Small intestine (tissue), 7 donors: ENCODE measurements around the gene UBE3D. TPM values are rescaled to one million over a fixed set of nuclear protein-coding genes. Genes with fewer than 3 reads are reported as not detected.
A peak's percentile ranks its signal among the peaks of the same experiment; 100 is the strongest.

Source experiments
- DNase-seq, 2 donors: peaks; one replicate each; pipeline versions ENCODE4 v3.0.0 to v3.0.0-alpha.2; 2013
- FAIRE-seq: peaks from 2 replicates; lab custom pipeline; 2012; peaks lifted over from hg19 to GRCh38; lab: Jason Lieb, UNC
- H3K27ac ChIP-seq, 3 donors: one replicate each; pipeline ENCODE4 v1.5.1; 2013; ENCODE audit warnings: low read length in 2 of 3, mild to moderate bottlenecking in 2 of 3, control low read depth in 1 of 3, inconsistent platforms in 1 of 3, low read depth in 1 of 3, moderate library complexity in 1 of 3
- H3K27me3 ChIP-seq, 3 donors: one replicate each; pipeline ENCODE4 v1.6.1; 2013; ENCODE audit warnings: low read length in 3 of 3, inconsistent platforms in 1 of 3; ENCODE audit not compliant: control insufficient read depth in 3 of 3, insufficient read depth in 3 of 3
- H3K36me3 ChIP-seq, 3 donors: one replicate each; pipeline ENCODE4 v1.6.1; 2013; ENCODE audit warnings: low read length in 3 of 3, inconsistent platforms in 1 of 3, low read depth in 1 of 3, mild to moderate bottlenecking in 1 of 3, moderate library complexity in 1 of 3; ENCODE audit not compliant: control insufficient read depth in 3 of 3, insufficient read depth in 2 of 3
- H3K4me1 ChIP-seq, 3 donors: one replicate each; pipeline ENCODE4 v1.6.1; 2013; ENCODE audit warnings: low read length in 2 of 3, inconsistent platforms in 1 of 3, low read depth in 1 of 3, mild to moderate bottlenecking in 1 of 3, moderate library complexity in 1 of 3; ENCODE audit not compliant: control insufficient read depth in 3 of 3, insufficient read depth in 2 of 3
- H3K4me3 ChIP-seq, 3 donors: one replicate each; pipeline ENCODE4 v1.5.1; 2013; ENCODE audit warnings: low read length in 3 of 3, control low read depth in 1 of 3, inconsistent platforms in 1 of 3, low read depth in 1 of 3, mild to moderate bottlenecking in 1 of 3, moderate library complexity in 1 of 3
- H3K9me3 ChIP-seq, 2 donors: one replicate each; pipeline ENCODE4 v1.6.1; 2013; ENCODE audit warnings: low read depth in 1 of 2, low read length in 1 of 2; ENCODE audit not compliant: control insufficient read depth in 2 of 2, insufficient read depth in 1 of 2
- WGBS, 3 donors: extraction: QIAGEN DNeasy Blood & Tissue Kit; methylation state at CpG; one replicate each; pipeline ENCODE4 v1.1.7; 2013; 5-methylcytosine and 5-hydroxymethylcytosine counted together
- polyA plus RNA-seq, 4 donors: library from polyadenylated mRNA; stranded (reverse) in 3 of 4; unstranded in 1 of 4; fragments of 200-250 nt in 3 of 4; fragments of 120-200 nt in 1 of 4; gene quantifications; one replicate each; pipeline versions ENCODE4 v1.2.1 to v1.2.3, GENCODE V29; 2013
- donor health status: healthy with polysubstance abuse.
- donor health status: control.
- donor health status: control.
- donor health status: Bipolar disorder and iron deficiency.
- donor health status: healthy.

UBE3D gene
- polyA plus RNA-seq, 4 donors, result 0.54 to 8.0 (median 4.0) TPM

DNA sequence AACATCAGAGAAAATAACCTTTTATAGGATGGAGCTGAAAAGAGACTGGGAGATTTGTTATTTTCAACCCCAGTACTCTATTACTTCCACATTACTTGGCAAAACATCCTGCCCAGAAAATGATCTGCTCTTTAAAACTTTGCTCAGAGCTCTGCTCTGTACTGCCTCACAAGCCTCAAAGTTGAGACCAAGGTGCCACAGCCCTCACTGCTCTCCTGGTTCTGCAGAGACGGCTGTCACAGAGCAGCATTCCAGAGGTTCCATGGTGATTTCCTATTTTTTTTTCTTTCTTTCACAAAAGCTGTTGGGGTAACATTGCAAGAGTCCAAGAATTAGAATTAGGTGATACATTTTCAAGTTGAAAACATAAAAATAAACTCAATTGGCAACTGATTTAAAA is 155.2 kb downstream of the UBE3D start:
- DNase-seq, result no peak
- H3K4me3 ChIP-seq, result no peak overlapping the region
- no peak overlapping the region for H3K27ac ChIP-seq
- H3K4me1 ChIP-seq, result no peaks in the 10 kb centered on the region
- no peak for FAIRE-seq
- WGBS, 3 donors, result 60 to 89% (median 87%) methylated on average over 1 of the region's 1 CpG
- no peaks in the 10 kb centered on the region for H3K36me3 ChIP-seq
- H3K9me3 ChIP-seq, result no peaks in the 10 kb centered on the region
- no peaks in the 10 kb centered on the region for H3K27me3 ChIP-seq

DNA sequence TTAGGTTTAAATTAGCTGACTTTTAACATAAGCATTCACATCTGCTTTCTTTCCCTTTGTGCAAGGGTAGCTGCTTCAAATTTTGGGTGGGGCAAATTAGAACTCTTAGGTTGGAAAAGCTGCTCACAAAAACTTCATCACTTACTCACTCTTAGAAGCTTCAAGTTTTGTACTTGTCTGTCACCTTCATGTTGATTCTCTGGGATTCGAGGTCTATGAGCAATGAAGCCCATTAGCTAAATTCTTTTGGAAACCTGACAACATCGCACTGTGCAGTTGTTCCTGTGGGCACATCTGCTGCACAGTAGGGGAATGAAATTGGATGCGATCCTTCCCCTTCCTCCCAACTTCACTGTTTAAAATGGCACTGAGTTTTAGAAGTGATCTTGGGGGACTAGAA is 156.1 kb downstream of the UBE3D start:
- H3K9me3 ChIP-seq, result no peaks in the 10 kb centered on the region
- 88 to 96% (median 89%) methylated on average over 3 of the region's 3 CpGs for WGBS, 3 donors
- DNase-seq (no peak), FAIRE-seq (no peak)
- no peaks in the 10 kb centered on the region for H3K27me3 ChIP-seq
- no peak overlapping the region for H3K27ac ChIP-seq
- no peak overlapping the region for H3K4me3 ChIP-seq
- H3K36me3 ChIP-seq, result no peaks in the 10 kb centered on the region
- H3K4me1 ChIP-seq, result no peaks in the 10 kb centered on the region

DNA sequence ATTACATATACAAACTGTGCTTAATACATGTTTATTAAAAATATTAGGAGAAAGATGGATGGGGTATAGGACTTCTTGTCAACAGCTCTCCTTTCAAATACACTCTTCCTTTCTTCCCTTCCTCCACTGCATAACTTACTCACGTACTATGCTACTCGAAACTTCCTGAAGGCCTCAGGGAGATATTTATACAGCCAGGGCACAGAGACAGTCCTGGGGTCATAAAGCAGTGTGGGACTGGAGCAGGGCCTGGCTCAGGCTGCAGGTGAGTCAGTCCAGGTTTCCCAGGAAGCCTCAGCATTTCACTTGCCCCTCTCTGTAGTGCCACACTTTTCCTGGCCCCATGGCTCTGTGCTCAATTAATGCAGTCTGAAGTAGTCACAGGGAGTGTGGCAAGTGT is 157.0 kb downstream of the UBE3D start:
- WGBS, 3 donors, result 63 to 91% (median 68%) methylated on average over 2 of the region's 2 CpGs
- Histone ChIP-seq H3K4me3 (no peak overlapping the region), H3K4me1 (no peaks in the 10 kb centered on the region), H3K27me3 (no peaks in the 10 kb centered on the region), H3K36me3 (no peaks in the 10 kb centered on the region), H3K27ac (peak overlapping the region in 1 of 3 donors; percentile 24), H3K9me3 (no peaks in the 10 kb centered on the region)
- no peak for FAIRE-seq
- DNase-seq, result peak; percentile 20 to 71

DNA sequence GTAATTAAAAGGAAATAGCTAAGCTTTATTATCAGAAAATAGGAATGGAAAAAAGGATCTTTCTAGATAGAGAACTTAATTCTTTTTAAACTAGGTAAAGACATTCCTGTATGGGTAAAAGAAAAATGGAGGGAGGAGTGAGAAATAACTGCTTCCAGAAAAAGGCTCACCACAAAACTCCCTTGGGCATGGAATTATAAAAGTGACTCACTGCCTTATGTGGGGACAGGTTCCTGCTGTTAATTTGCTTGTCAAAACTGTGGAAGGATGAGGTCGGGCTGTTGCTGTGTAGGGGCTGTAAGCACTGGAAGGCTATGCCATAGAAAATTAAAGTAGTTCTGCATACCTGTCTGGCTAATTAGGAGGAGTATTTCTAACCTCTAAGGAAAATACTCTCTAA is 158.7 kb downstream of the UBE3D start:
- DNase-seq, result no peak
- H3K4me1 ChIP-seq, result no peaks in the 10 kb centered on the region
- H3K27ac ChIP-seq, result peak overlapping the region in 1 of 3 donors; percentile 16
- no peaks in the 10 kb centered on the region for H3K36me3 ChIP-seq
- no peak for FAIRE-seq
- no peaks in the 10 kb centered on the region for H3K9me3 ChIP-seq
- no peak overlapping the region for H3K4me3 ChIP-seq
- 33 to 74% (median 65%) methylated on average over 1 of the region's 1 CpG for WGBS, 3 donors
- H3K27me3 ChIP-seq, result no peaks in the 10 kb centered on the region

DNA sequence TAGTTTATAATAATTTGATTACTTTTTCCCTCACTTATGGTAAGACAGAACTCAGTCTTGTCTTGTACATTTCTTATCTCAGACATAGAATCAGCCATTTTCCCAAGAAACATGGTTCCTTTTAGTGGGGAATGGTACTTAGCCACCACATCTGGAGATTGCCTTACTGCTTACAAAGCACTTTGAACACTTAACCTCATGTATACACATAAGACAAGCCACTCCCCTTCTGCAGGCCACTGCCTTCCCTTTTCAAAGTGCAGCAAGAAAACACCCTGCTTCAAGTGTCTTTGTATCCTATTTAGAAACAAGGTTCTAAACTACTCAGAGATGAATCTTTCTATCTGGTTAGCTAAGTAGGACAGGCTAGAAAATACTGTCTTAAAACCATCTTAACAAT is 159.2 kb downstream of the UBE3D start:
- Histone ChIP-seq H3K4me3 (no peak overlapping the region), H3K36me3 (no peaks in the 10 kb centered on the region), H3K27me3 (no peaks in the 10 kb centered on the region), H3K9me3 (no peaks in the 10 kb centered on the region), H3K4me1 (no peaks in the 10 kb centered on the region), H3K27ac (peak overlapping the region in 1 of 3 donors; percentile 16)
- DNase-seq, result peak; percentile 12 to 56
- no peak for FAIRE-seq

DNA sequence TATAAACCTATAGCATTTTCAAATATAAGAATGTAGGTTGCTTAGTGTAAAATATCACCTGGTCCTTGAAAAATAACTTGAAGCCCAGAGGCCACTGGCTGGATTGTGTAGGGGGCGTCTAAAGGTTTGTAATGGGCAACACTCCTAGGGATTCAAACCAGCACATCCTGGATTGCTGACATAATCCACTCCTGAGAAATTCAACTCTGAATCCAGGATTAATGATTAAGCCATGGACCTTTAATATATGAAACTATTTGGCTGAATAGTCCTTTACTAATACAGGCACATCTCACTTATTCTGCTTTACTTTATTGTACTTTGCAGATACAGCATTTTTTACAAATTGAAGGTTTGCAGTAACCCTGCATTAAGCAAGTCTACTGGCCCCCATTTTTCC is 160.8 kb downstream of the UBE3D start:
- WGBS, 3 donors, result 88 to 100% (median 90%) methylated on average over 1 of the region's 1 CpG
- Histone ChIP-seq H3K27ac (no peak overlapping the region), H3K4me3 (no peak overlapping the region), H3K4me1 (no peaks in the 10 kb centered on the region), H3K27me3 (no peaks in the 10 kb centered on the region), H3K9me3 (no peaks in the 10 kb centered on the region), H3K36me3 (no peaks in the 10 kb centered on the region)
- FAIRE-seq, result no peak
- no peak for DNase-seq

DNA sequence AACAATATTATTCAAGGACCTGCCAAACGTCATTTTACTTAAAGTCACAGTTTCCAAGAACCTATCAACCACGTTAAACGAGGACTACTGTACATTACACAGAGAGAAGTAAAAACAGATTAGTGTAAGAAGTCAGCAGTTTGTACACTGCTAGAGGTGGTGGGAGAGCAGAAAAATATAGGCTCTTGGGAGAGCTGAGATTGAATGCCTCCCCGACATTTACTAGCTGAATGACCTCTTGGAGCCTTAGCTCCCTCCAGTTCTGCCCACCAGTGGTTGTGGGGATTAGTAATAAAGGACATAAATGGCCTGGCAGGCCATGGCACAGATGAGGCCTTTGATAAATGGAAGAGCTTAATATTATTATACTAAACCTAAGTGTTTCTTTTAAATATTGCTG is 161.4 kb downstream of the UBE3D start:
- 81 to 91% (median 88%) methylated on average over 4 of the region's 4 CpGs for WGBS, 3 donors
- no peaks in the 10 kb centered on the region for H3K27me3 ChIP-seq
- H3K27ac ChIP-seq, result no peak overlapping the region
- no peak overlapping the region for H3K4me3 ChIP-seq
- no peaks in the 10 kb centered on the region for H3K4me1 ChIP-seq
- no peaks in the 10 kb centered on the region for H3K9me3 ChIP-seq
- DNase-seq, result no peak
- no peak for FAIRE-seq
- no peaks in the 10 kb centered on the region for H3K36me3 ChIP-seq

DNA sequence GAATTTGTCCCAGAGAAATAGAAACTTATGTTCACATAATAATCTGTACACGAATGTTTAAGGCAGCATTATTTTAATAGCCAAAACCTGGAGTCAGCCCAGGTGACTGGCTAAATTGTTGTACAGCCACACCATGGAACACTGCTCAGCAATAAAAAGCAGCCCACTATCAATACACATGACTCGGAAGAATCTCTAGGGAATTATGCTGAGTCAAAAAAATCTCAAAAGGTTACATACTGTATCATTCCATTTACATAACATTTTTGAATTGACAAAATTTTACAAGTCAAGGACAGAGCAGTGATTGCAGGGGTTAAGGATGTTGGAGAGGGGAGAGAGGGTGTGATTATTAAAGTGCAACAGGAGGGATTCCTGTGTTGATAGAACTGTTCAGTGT is 163.4 kb downstream of the UBE3D start:
- FAIRE-seq, result no peak
- WGBS, 3 donors, result 67 to 91% (median 85%) methylated on average over 2 of the region's 2 CpGs
- no peaks in the 10 kb centered on the region for H3K4me1 ChIP-seq
- no peak for DNase-seq
- H3K27me3 ChIP-seq, result no peaks in the 10 kb centered on the region
- no peak overlapping the region for H3K27ac ChIP-seq
- H3K9me3 ChIP-seq, result no peaks in the 10 kb centered on the region
- no peak overlapping the region for H3K4me3 ChIP-seq
- H3K36me3 ChIP-seq, result no peaks in the 10 kb centered on the region

DNA sequence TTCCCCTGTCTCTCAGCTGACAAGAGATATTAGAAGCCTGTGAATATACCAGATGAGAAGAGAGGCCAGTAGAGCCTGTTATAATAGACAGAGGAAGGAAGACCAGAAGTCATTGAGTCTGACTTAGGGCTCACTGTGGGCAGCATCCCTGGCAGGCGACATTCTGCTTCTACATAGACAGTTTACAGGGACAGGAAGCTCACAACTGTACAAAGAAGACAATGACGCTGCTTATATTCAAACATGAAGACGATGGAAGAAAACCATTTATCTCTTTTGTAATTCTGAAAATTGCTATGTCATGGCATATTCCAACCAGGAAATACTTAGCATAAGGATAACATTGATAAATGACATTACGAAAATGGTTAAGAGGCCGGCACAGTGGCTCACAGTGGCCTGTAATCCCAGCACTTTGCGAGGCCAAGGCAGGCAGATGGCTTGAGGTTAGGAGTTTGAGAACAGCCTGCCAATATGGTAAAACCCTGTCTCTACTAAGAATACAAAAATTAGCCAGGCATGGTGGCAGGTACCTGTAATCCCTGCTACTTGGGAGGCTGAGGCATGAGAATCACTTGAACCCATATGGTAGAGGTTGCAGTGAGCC is 170.9 kb downstream of the UBE3D start:
- FAIRE-seq, result no peak
- 93 to 95% (median 95%) methylated on average over 6 of the region's 6 CpGs for WGBS, 3 donors
- no peak for DNase-seq
- Histone ChIP-seq H3K27ac (no peak overlapping the region), H3K36me3 (peaks cover 0 to 2% (median 0%) of the 10 kb centered on the region in 3 donors), H3K27me3 (no peaks in the 10 kb centered on the region), H3K9me3 (no peaks in the 10 kb centered on the region), H3K4me3 (no peak overlapping the region), H3K4me1 (no peaks in the 10 kb centered on the region)
